Fibroblast of pulmonary artery (primary cell): ENCODE measurements around the gene BSND.
A peak's percentile ranks its signal among the peaks of the same experiment; 100 is the strongest.

ENCODE experiments used
- DNase-seq: peaks from one replicate; pipeline ENCODE4 v3.0.0-alpha.2; 2010; ENCODE audit warnings: low read depth
- H3K4me3 ChIP-seq: replicated peaks from 2 replicates; pipeline ENCODE4 v1.5.1; 2011; ENCODE audit warnings: low read depth, mild to moderate bottlenecking, control low read depth, low read length, moderate library complexity
- TF ChIP-seq, protein P1 (sequence below): IDR thresholded peaks from 2 replicates; pipeline ENCODE4 v1.5.1; 2011; ENCODE audit warnings: mild to moderate bottlenecking, control low read depth, low read length, inconsistent platforms; ENCODE audit errors: missing control alignments

The BSND gene

DNA sequence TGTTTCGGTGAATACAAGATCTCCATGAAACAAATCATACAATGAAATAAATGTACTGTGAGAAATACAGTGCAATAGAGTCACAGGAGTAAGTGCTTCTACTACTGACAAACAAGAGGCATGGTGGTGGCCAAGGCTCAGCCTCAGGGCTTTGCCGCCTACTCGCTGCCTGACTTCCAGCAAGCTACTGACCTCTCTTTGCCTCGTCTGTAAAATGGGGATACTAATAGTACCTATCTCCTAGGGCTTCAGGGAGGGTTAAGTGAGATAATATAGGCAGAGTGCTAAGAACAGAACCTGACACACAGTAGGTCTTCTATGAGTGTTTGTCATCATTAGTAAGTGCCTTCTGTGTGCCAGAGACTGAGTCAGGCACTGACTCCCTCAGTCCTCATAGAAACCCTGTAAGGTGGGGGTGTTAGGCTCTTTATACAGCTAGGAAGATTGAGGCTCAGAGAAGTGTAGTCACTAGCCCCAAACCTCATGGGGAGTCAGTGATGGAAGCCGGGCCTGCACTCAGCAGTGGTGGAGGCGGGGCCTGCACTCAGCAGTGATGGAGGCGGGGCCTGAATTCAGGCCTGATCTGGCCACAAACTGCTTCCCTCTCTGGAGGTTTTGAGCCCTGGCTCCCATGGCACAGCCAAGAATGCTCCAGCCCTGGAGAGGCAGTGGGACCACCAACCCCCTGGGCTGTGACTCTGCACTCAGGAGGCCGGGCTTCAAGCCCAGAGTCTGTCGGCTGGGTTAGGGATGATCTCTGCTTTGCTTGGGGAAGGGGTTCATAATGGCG is 6.8 kb downstream of the BSND start:
- DNase-seq, result no peak
- no peak overlapping the region for H3K4me3 ChIP-seq
- TF ChIP-seq, protein P1, sequence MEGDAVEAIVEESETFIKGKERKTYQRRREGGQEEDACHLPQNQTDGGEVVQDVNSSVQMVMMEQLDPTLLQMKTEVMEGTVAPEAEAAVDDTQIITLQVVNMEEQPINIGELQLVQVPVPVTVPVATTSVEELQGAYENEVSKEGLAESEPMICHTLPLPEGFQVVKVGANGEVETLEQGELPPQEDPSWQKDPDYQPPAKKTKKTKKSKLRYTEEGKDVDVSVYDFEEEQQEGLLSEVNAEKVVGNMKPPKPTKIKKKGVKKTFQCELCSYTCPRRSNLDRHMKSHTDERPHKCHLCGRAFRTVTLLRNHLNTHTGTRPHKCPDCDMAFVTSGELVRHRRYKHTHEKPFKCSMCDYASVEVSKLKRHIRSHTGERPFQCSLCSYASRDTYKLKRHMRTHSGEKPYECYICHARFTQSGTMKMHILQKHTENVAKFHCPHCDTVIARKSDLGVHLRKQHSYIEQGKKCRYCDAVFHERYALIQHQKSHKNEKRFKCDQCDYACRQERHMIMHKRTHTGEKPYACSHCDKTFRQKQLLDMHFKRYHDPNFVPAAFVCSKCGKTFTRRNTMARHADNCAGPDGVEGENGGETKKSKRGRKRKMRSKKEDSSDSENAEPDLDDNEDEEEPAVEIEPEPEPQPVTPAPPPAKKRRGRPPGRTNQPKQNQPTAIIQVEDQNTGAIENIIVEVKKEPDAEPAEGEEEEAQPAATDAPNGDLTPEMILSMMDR, result no peak

DNA sequence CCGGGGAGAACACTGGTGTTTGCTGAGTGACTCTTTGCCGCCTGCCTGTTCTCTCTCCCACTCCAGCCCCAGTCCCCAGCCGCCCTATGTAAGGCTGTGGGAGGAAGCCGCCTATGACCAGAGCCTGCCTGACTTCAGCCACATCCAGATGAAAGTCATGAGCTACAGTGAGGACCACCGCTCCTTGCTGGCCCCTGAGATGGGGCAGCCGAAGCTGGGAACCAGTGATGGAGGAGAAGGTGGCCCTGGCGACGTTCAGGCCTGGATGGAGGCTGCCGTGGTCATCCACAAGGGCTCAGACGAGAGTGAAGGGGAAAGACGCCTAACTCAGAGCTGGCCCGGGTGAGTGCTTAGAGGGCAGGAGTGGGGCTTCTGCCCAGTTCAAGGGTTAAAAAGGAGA is 8.2 kb downstream of the BSND start:
- TF ChIP-seq, protein P1, result no peak
- no peak for DNase-seq
- H3K4me3 ChIP-seq, result no peak overlapping the region

DNA sequence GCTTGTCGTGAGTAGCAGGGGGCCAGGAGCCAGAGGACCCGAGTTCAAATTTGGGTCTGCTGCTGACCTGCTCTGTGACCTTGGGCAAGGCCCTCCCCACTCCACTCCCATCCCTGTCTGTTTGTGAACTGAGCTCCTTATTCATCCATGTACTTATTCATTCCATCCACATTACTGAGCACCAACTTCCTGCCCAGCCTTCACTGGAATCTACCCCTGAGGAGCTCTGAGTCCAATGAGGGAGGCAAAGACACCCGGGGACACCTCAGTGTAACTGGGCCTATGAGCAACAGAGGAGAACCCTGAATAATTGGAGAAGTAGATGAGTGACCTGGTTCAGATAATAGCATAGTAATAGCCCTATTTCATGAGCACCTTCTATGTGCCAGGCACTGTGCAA is 8.9 kb downstream of the BSND start:
- TF ChIP-seq, protein P1, result no peak
- DNase-seq, result peak; percentile 50
- H3K4me3 ChIP-seq, result no peak overlapping the region

DNA sequence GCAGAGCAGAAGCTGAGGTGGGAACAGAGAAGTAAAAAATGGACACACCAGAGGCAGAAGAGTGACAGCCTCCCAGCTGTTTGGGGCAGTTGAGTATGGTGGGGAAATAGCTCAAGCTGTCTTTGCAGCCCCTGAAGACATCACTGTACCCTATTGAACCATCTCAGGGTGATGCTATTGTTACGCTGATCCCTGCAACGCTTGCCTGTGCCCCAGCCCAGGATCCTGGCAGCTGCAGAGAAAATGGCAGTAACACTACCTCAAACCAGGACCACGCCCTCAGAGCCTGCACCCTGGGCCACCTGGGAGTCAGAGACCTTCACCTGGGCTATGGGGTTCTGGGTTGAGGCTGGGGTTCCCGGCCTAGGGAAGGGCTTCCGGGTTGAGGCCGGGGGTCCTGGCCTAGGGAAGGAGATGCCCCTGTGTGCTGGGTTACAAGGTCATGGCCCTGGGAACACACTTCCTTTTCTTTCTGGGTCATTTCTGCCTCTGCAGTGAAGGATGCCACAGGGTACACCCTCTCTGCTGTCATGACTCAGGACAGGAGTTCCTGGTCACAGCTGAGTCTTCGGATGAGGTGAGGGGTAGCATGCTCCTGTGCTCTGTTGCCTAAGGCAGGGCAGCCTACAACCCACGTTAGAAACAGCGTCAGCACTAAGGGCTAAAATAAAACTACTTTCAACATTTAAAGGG is 11.6 kb downstream of the BSND start:
- TF ChIP-seq, protein P1, result no peak
- no peak overlapping the region for H3K4me3 ChIP-seq
- DNase-seq, result no peak

DNA sequence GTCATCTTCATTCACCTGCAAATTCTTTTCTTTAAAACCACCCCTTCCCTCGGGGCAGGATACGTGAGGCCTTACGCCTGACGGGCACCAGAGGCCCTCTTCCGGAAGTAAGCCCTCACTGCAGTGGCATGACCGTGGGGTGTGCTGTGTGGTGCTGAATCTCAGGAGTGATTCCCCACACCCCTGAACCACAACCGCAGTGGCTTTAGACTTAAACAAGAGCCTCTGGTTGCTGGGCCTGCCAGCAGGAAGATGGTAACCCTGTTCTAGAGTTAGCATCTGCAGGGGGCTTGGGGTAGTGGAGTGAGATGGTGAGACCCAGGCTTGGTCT is 12.1 kb downstream of the BSND start:
- no peak for DNase-seq
- H3K4me3 ChIP-seq, result no peak overlapping the region
- TF ChIP-seq, protein P1, result no peak

DNA sequence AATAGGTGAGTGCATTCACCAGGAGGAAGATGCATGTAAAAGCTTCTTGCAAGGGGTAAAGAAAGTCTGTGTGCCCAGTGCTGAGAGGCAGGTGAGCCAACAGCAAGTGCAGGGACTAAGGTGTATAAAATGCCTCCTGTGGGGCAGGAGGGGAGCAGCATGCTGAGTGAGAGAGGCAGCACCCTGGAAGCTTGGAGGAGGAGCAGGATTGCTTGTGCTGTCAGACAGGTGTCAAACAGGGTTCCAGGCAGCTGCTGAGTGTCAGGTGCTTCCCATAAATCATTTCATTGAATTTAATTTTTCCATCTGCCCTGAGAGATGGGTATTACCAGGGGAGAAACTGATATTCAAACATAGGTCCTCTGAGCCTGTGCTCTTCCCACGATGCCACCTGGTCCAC is 13.9 kb downstream of the BSND start:
- DNase-seq, result no peak
- H3K4me3 ChIP-seq, result no peak overlapping the region
- TF ChIP-seq, protein P1, result no peak
